SK-N-MC (cell line): ENCODE results near the gene ZMIZ1.

Experiments used
- DNase-seq: peaks from one replicate; pipeline ENCODE4 v3.0.0-alpha.2; 2011; ENCODE audit warnings: low read depth, low spot score
- H3K27ac ChIP-seq: fragments of 200-600 bp; sonication (generic); 2 replicates; pipeline ENCODE4 v1.5.1; 2016; ENCODE audit warnings: mixed run types
- H3K36me3 ChIP-seq: fragments of 200-600 bp; sonication (generic); 2 replicates; pipeline ENCODE4 v1.6.1; 2017; ENCODE audit warnings: antibody characterized with exemption, low read length, mixed read lengths; ENCODE audit not compliant: insufficient read depth
- H3K4me3 ChIP-seq: fragments of 200-600 bp; sonication (generic); 2 replicates; pipeline ENCODE4 v1.5.1; 2016
- H3K9ac ChIP-seq: fragments of 200-600 bp; sonication (generic); 2 replicates; pipeline ENCODE4 v1.8.0; 2017; ENCODE audit warnings: mixed run types, mixed read lengths; ENCODE audit not compliant: insufficient read length
- H3K9me3 ChIP-seq: fragments of 200-600 bp; sonication (generic); 2 replicates; pipeline ENCODE4 v1.6.1; 2017; ENCODE audit warnings: low read depth, mild to moderate bottlenecking, antibody characterized with exemption, low read length, moderate library complexity, mixed read lengths
- EZH2 ChIP-seq: fragments of 200-600 bp; sonication (generic); IDR thresholded peaks from one replicate; pipeline ENCODE4 v1.6.1; 2017; ENCODE audit warnings: antibody characterized with exemption
- FOXP2 ChIP-seq: optimal IDR thresholded peaks from 2 replicates; pipeline ENCODE3; 2011; ENCODE audit warnings: mild to moderate bottlenecking, moderate library complexity; ENCODE audit not compliant: insufficient read depth; ENCODE audit errors: extremely low read length, control extremely low read depth
- POLR2AphosphoS5 ChIP-seq: IDR thresholded peaks from 2 replicates; pipeline ENCODE4 v1.6.1; 2012; ENCODE audit warnings: mild to moderate bottlenecking, low read depth, low read length, borderline replicate concordance

Gene ZMIZ1

GRCh38 chr10:79164075-79164474, 95.3 kb downstream of the ZMIZ1 start:
- Histone ChIP-seq H3K36me3 (no peaks in the 10 kb centered on the region), H3K9me3 (no peaks in the 10 kb centered on the region), H3K9ac (no peak overlapping the region), H3K4me3 (no peak overlapping the region), H3K27ac (no peak overlapping the region)
- TF ChIP-seq EZH2 (no peak), FOXP2 (no peak), POLR2AphosphoS5 (no peak)
- no peak for DNase-seq

- Histone ChIP-seq H3K9me3 (no peaks in the 10 kb centered on the region), H3K4me3 (no peak overlapping the region), H3K9ac (no peak overlapping the region), H3K36me3 (no peaks in the 10 kb centered on the region), H3K27ac (no peak overlapping the region)
- DNase-seq, result no peak
- no peak for TF ChIP-seq EZH2
- no peak for TF ChIP-seq FOXP2
- no peak for TF ChIP-seq POLR2AphosphoS5
Observed at GRCh38 chr10:79165070-79165778, 96.5 kb downstream of the ZMIZ1 start.

- H3K9ac ChIP-seq, result no peak overlapping the region
- H3K36me3 ChIP-seq, result no peaks in the 10 kb centered on the region
- H3K4me3 ChIP-seq, result no peak overlapping the region
- no peak overlapping the region for H3K27ac ChIP-seq
- no peaks in the 10 kb centered on the region for H3K9me3 ChIP-seq
- TF ChIP-seq EZH2, result no peak
- no peak for TF ChIP-seq FOXP2
- TF ChIP-seq POLR2AphosphoS5, result no peak
- no peak for DNase-seq
Observed at GRCh38 chr10:79166312-79166721, 97.6 kb downstream of the ZMIZ1 start.

- H3K9me3 ChIP-seq, result no peaks in the 10 kb centered on the region
- H3K4me3 ChIP-seq, result no peak overlapping the region
- no peak overlapping the region for H3K9ac ChIP-seq
- no peak overlapping the region for H3K27ac ChIP-seq
- no peaks in the 10 kb centered on the region for H3K36me3 ChIP-seq
- TF ChIP-seq EZH2 (no peak), POLR2AphosphoS5 (no peak), FOXP2 (no peak)
- no peak for DNase-seq
Observed at GRCh38 chr10:79166741-79167140, 98.0 kb downstream of the ZMIZ1 start.

- Histone ChIP-seq H3K9me3 (no peaks in the 10 kb centered on the region), H3K27ac (no peak overlapping the region), H3K36me3 (no peaks in the 10 kb centered on the region), H3K9ac (no peak overlapping the region), H3K4me3 (no peak overlapping the region)
- TF ChIP-seq FOXP2, result no peak
- TF ChIP-seq EZH2, result no peak
- no peak for TF ChIP-seq POLR2AphosphoS5
- no peak for DNase-seq
Observed at GRCh38 chr10:79167537-79167936, 98.8 kb downstream of the ZMIZ1 start.

GRCh38 chr10:79168210-79168609, 99.4 kb downstream of the ZMIZ1 start:
- TF ChIP-seq EZH2 (no peak), POLR2AphosphoS5 (no peak), FOXP2 (no peak)
- H3K4me3 ChIP-seq, result no peak overlapping the region
- no peak for DNase-seq
- H3K9ac ChIP-seq, result no peak overlapping the region
- H3K36me3 ChIP-seq, result no peaks in the 10 kb centered on the region
- no peaks in the 10 kb centered on the region for H3K9me3 ChIP-seq
- H3K27ac ChIP-seq, result no peak overlapping the region

- H3K9me3 ChIP-seq, result no peaks in the 10 kb centered on the region
- H3K9ac ChIP-seq, result no peak overlapping the region
- H3K36me3 ChIP-seq, result no peaks in the 10 kb centered on the region
- H3K4me3 ChIP-seq, result no peak overlapping the region
- H3K27ac ChIP-seq, result no peak overlapping the region
- TF ChIP-seq POLR2AphosphoS5 (no peak), FOXP2 (no peak), EZH2 (no peak)
- no peak for DNase-seq
Observed at GRCh38 chr10:79170226-79170752, 101.5 kb downstream of the ZMIZ1 start.

- H3K9me3 ChIP-seq, result no peaks in the 10 kb centered on the region
- no peak overlapping the region for H3K9ac ChIP-seq
- no peak overlapping the region for H3K27ac ChIP-seq
- no peak for TF ChIP-seq EZH2
- TF ChIP-seq FOXP2, result no peak
- TF ChIP-seq POLR2AphosphoS5, result no peak
- no peak for DNase-seq
- no peak overlapping the region for H3K4me3 ChIP-seq
- no peaks in the 10 kb centered on the region for H3K36me3 ChIP-seq
Observed at GRCh38 chr10:79170993-79171392, 102.2 kb downstream of the ZMIZ1 start.
